NCI-H2029 (cell line): ENCODE results near the gene LIPE.
"Not testable (repeated sequence)": the region's sequence is repeated elsewhere in the genome, so short reads cannot be mapped to it uniquely, and the experiment has no call there.

Experiments used
- DNase-seq: peaks from one replicate; lab custom pipeline; 2025; lab: John Stamatoyannopoulos, UW

Gene LIPE

DNA sequence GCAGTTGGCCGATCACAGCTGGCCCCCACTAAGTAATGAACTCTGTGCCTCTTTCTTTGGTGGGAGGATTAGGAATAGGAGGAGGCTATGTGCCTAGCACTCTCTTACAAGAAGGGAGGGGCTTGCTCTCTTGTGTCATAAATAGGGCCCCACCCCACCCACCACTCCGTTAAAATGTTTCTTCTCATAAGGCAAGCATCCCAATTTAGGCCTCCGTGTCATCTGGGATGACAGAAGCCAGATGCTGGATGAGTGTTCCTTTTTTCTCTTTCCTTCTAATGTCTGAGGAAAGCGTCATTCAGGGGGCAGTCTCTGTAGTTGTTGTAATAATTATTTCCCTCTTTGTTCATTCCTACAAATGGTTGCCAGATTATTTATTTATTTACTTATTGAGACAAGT is at the start of gene LIPE:
Gene LIPE, minus strand, starts transcription at position 76 of the 400 bp plus-strand sequence. CDS start 239 bp downstream, outside the sequence.
- no peak for DNase-seq

- DNase-seq = no peak
Measured at GRCh38 chr19:42475366-42475765, 48.2 kb upstream of the LIPE start.

DNA sequence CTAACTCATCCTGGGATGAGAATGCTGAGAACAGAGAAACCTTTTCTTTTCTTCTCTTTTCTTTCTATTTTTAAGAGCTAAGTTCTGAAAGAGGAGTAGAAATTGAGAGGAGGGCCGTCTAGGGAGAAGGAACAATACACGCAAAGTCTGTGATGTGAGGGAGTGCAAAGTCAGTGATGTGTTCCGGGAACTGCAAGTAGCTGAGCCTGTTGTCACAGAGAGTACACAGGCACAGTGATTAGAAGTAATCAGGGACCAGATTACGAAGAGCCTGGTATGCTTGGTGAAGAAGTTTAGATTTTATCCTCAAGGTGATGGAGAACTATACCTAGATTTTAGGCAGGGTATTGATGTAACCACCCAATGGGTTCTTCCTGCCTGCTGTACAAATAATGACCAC is 47.6 kb upstream of the LIPE start:
- DNase-seq = no peak

GRCh38 chr19:42473686-42474085 is 46.5 kb upstream of the LIPE start:
- no peak for DNase-seq

DNA sequence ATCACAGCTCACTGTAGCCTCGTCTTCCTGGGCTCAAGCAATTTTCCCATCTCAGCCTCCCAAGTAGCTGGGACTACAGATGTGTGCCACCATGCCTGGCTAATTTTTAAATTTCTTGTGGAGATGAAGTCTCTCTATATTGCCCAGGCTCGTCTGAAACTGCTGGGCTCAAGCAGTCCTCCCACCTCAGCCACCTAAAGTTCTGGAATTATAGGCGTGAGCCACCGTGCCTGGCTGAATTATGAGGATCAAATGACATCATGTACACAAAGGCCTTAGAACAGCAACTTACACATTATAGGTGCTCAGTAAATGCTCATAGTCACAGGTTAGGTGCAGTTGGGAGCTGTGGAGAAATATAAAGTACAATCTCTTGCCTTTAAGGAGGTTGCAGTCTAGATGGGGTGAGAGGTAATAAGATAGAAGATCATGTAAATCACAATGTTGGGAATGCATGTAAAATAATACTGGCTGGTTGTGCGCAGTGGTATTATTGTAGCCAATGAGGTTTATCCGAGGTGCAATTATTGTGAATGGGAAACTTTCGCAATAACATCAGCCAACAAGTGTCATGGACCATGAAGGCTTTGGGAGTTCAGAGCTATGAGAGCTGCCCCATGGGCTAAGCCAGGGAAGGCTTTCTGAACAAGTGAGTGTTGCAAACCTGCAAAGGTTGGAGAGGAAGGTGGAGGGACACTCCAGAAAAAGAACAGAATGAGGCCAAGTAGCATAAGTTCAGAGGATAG is 45.4 kb upstream of the LIPE start:
- DNase-seq = no peak

- no peak for DNase-seq
Measured at GRCh38 chr19:42471554-42472249, 44.5 kb upstream of the LIPE start.

DNA sequence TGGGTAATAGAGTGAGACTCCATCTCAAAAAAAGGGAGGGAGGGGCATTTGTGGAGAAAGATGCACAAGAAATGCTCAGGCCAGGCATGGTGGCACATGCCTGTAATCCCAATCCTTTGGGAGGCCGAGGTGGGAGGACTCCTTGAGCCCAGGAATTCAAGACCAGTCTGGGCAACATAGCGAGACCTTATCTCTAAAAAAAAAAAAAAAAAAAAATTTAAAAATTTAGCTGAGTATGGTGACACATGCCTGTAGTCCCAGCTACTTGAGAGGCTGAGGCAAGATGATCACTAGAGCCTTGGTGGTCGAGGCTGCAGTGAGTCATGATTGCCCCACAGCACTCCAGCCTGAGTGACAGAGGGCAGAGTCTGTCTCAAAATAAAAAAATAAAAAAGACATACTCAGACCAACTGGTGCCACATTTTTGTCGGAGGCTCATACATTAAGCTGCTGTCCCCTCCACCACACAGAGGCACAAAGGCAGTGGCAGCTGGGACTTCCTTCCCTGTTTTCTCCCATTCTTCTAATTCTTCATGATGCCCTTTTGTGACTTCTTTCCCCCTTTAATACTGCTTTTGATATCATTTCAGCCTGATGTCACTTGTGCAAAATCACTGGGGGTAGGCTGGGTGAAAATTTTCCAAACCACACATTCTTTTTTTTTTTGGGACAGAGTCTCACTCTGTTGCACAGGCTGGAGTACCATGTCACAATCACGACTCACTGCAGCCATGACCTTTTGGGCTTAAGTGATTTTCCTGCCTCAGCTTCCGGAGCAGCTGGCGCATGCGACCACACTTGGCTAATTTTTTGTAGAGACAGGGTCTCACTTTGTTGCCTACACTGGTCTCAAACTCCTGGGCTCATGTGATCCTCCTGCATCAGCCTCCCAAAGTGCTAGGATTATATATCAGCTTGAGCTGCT is 42.4 kb upstream of the LIPE start:
- DNase-seq = no peak

- no peak for DNase-seq
Measured at GRCh38 chr19:42468273-42468796, 41.1 kb upstream of the LIPE start.

DNA sequence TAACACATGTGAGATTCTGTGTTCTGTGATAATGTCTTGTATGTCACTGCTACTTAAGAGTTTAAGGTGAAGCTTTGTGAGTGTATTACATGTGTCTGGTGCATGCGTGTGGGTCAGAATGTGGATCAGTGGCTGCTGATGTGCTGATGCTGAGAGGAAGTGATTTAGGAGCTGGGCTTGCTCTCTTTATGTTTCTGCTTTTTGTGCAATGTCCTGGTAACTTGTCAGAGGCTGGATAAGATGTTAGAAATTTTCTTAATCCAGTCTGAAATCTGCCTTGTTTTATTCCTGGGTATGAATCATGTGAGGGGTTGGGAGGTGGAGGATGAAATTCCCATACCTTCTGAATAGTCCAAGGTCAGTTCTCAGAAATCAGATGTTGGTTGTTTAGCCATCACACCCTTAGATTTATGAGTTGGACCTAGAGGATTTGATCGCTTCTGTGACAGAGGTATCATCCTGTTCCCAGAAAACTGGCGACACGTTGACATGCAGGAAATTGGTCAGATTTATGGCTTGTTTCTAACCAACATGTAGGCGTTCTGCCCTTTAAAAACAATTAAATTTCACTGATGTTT is 40.1 kb upstream of the LIPE start:
- DNase-seq = no peak

GRCh38 chr19:42466521-42467182 is 39.5 kb upstream of the LIPE start:
- no peak for DNase-seq

DNA sequence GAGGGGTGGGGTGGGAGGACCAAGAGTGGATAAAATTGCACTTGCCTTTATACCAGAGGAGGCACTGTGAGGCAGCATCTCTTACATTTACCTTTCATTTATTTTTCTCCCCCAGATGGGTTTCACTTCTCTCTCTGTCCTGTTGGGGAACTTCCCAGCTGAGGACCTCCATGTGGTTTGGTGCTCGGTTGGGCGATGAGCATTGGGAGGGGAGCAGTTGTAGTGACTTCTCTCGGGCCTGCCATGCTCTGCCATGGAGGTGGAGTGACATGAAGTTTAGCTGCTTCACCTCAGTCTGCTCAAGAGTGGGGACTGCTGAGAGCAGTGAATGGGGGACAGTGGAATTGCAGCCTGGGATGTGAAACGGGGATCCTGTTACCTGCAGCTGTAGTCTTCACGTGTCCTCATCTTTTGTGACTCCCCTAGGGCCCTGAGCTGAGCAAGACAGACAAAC is 38.7 kb upstream of the LIPE start:
- DNase-seq = no peak

GRCh38 chr19:42461700-42462324 is 34.6 kb upstream of the LIPE start:
- DNase-seq = no peak

- DNase-seq = not testable (repeated sequence)
Measured at GRCh38 chr19:42461231-42461630, 34.0 kb upstream of the LIPE start.

DNA sequence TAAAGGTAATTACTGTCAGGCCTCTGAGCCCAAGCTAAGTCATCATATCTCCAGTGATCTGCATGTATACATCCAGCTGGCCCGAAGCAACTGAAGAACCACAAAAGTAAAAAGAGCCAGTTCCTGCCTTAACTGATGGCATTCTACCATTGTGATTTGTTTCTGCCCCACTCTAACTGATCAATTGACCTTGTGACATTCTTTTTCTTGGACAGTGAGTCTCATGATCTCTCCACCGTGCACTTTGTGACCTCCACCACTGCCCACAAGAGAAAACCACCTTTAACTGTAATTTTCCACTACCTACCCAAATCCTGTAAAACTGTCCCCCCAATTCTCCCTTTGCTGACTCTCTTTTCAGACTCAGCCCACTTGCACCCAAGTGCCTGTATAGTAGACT is 32.7 kb upstream of the LIPE start:
- no peak for DNase-seq

GRCh38 chr19:42455621-42456081 is 28.5 kb upstream of the LIPE start:
- DNase-seq = no peak

GRCh38 chr19:42455086-42455485 is 27.9 kb upstream of the LIPE start:
- DNase-seq = no peak

DNA sequence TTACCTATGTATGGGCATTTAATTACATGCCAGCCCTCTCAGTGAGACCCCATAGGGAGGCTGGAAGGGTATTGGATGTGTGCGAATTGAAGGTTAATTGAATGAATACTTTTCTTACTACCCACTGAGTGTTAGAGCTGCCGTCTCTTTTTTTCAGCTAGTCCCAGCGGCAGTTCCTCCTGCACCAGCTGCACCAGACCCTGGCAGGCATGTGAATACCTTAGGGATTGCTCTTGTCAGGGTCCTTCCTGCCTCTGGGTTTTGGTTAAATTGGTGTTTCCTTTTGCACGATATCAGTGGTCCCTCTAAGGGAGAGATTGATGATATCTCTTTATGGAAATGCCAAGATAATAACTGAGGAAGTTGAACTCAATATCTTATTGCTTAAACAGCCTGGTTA is 25.4 kb upstream of the LIPE start:
- DNase-seq = no peak

- DNase-seq = peak; percentile 85
Measured at GRCh38 chr19:42450314-42450934, 23.2 kb upstream of the LIPE start.

DNA sequence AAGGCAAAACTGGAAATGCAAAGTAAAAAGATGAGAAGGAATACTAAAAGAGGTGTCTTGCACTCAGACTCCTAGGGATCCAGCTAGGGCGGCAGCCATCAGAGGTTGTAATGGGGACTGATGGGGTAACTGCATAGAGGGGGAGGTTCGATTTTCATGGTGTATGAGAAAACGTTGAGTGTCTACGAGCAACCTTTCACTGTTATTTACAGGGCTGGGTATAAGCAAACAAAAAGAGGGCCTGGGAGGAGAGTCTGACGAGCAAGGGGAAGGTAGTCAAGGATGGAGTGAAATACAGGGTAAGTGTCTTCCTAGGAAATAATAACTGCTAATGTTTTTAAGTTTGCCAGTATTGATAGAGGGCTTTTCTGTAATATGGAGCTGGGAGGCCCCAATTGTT is 21.1 kb upstream of the LIPE start:
- not testable (repeated sequence) for DNase-seq

DNA sequence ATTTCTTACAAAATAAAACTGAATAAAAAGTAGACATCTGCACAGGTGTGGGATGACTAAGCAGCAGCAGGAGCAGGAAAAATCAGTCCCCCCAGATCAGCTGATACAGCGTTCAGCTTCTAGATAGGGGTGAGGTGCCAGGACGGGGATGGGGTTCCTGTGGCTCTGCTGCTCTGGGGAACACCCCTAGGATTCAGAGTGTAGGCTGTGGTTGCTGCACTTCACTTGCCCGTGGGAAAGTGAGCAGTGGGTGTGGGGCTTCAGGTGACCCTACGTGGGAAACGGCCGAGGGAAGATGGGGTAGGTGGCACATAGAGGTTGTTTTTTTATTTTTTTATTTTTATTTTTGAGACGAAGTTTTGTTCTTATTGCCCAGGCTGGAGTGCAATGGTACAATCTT is 18.8 kb upstream of the LIPE start:
- no peak for DNase-seq
